Measurements from ENCODE around the gene BTN1A1. TPM values are rescaled to one million over a fixed set of nuclear protein-coding genes. Genes with fewer than 3 reads are reported as not detected.
A peak's percentile ranks its signal among the peaks of the same experiment; 100 is the strongest.

BTN1A1 gene
- total and polyA plus RNA-seq, 10 of the 15 experiments (the other 5 are each of a cell fraction or from before 2014, with no cell fraction given) = 0.05 to 2.2 (median 0.87) TPM

DNA sequence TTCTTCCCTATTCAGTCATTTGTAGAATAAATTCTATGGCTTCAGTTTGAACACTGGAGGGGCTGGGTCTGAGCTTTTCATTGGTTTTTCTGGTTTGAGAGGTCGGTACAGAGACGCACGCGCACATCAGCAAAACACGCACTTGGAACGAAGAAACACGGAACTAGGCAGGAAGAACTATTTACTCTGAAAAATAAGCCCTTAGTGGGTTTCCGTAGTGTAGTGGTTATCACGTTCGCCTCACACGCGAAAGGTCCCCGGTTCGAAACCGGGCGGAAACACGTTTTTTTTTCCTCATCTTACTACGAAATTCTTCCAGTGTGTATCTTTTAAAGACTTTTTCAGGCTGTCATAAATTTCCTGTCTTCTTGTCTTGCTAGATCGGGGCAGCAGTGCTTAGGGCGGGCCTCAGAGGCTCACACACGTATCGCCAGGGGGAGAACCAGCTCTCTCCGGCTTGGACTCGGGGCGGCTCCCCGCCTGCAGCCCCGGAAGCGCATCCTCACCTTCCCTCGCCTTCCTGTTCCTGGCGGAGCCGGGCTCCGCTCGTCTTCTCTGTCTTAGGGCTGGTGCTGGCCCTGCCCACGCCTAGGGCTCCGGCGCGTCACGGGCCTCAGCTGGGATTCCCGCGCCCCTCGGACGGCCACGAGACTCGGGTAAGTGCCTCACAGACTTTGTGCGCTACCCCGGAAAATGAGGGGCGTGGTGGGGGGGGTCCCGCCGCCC lies 37.9 kb downstream of the BTN1A1 start, which contains the start of gene HMGN4 (continued):
- TF ChIP-seq ZBTB11 (CRISPR knock-in tag; IDR thresholded peaks at IDR 0.05) = no peak
- TF ChIP-seq TAF1 (IDR thresholded peaks at IDR 0.05; ENCODE audit: borderline replicate concordance, low read depth, low read length) = 0 out of 2 replicates have a peak, but pooled peaks have one; percentile 6
- TF ChIP-seq, protein P1, sequence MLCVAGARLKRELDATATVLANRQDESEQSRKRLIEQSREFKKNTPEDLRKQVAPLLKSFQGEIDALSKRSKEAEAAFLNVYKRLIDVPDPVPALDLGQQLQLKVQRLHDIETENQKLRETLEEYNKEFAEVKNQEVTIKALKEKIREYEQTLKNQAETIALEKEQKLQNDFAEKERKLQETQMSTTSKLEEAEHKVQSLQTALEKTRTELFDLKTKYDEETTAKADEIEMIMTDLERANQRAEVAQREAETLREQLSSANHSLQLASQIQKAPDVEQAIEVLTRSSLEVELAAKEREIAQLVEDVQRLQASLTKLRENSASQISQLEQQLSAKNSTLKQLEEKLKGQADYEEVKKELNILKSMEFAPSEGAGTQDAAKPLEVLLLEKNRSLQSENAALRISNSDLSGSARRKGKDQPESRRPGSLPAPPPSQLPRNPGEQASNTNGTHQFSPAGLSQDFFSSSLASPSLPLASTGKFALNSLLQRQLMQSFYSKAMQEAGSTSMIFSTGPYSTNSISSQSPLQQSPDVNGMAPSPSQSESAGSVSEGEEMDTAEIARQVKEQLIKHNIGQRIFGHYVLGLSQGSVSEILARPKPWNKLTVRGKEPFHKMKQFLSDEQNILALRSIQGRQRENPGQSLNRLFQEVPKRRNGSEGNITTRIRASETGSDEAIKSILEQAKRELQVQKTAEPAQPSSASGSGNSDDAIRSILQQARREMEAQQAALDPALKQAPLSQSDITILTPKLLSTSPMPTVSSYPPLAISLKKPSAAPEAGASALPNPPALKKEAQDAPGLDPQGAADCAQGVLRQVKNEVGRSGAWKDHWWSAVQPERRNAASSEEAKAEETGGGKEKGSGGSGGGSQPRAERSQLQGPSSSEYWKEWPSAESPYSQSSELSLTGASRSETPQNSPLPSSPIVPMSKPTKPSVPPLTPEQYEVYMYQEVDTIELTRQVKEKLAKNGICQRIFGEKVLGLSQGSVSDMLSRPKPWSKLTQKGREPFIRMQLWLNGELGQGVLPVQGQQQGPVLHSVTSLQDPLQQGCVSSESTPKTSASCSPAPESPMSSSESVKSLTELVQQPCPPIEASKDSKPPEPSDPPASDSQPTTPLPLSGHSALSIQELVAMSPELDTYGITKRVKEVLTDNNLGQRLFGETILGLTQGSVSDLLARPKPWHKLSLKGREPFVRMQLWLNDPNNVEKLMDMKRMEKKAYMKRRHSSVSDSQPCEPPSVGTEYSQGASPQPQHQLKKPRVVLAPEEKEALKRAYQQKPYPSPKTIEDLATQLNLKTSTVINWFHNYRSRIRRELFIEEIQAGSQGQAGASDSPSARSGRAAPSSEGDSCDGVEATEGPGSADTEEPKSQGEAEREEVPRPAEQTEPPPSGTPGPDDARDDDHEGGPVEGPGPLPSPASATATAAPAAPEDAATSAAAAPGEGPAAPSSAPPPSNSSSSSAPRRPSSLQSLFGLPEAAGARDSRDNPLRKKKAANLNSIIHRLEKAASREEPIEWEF (IDR thresholded peaks at IDR 0.05; ENCODE audit: insufficient replicate concordance, low read depth, low read length) = no peak
- peak; percentile 87 for TF ChIP-seq IKZF1 (conservative IDR thresholded peaks at IDR 0.05)
- TF ChIP-seq PML (IDR thresholded peaks at IDR 0.05; ENCODE audit: low read length) = peak; percentile 67; the same call in 1 of the 2 replicates
- TF ChIP-seq NFYB (IDR thresholded peaks at IDR 0.05; ENCODE audit: insufficient read depth, low read depth, low read length) = no peak
- peak; percentile 84 for TF ChIP-seq POLR2A (IDR thresholded peaks at IDR 0.05; ENCODE audit: low read depth, low read length)
- peak; percentile 57 to 59; a peak in 3 of 4 replicates for TF ChIP-seq BHLHE40 (IDR thresholded peaks at IDR 0.05; ENCODE audit: borderline replicate concordance in 1 of 2, low read depth in 2 of 2, low read length in 1 of 2)
- TF ChIP-seq HSF1 (IDR thresholded peaks at IDR 0.05; ENCODE audit: low read depth, low read length) = no peak
- no peak for TF ChIP-seq IRF5 (IDR thresholded peaks at IDR 0.05; ENCODE audit: borderline replicate concordance)
- no peak for TF ChIP-seq KDM1A (IDR thresholded peaks at IDR 0.05; ENCODE audit: borderline replicate concordance)
- peak; percentile 67; the same call in 1 of the 2 replicates for TF ChIP-seq MLLT1 (IDR thresholded peaks at IDR 0.05)
- peak; percentile 18; the same call in 1 of the 2 replicates for TF ChIP-seq POLR2AphosphoS2 (IDR thresholded peaks at IDR 0.05; ENCODE audit: low read depth, low read length)
- TF ChIP-seq RB1 (IDR thresholded peaks at IDR 0.05; ENCODE audit: borderline replicate concordance) = peak; percentile 41; the same call in 1 of the 2 replicates
- 0 out of 2 replicates have a peak, but pooled peaks have one; percentile 29 for TF ChIP-seq HCFC1 (IDR thresholded peaks at IDR 0.05; ENCODE audit: low read length)
- no peak for TF ChIP-seq JUND (IDR thresholded peaks at IDR 0.05; ENCODE audit: low read depth, low read length)

All from GM12878 (cell line).